Aorta (tissue), 5 donors: ENCODE results near the gene LCN2. TPM values are rescaled to one million over a fixed set of nuclear protein-coding genes. Genes with fewer than 3 reads are reported as not detected.
"Not testable (repeated sequence)": the region's sequence is repeated elsewhere in the genome, so short reads cannot be mapped to it uniquely, and the experiment has no call there.

Source experiments
- ATAC-seq: fragments of 200-7000 bp; cut with Tn5 transposase; one replicate; pipeline ENCODE4 v1.9.1; 2022; ENCODE audit warnings: moderate library complexity; ENCODE audit not compliant: low FRiP score
- DNase-seq, 2 donors: peaks; one replicate each; pipeline ENCODE4 v3.0.0-alpha.2; 2020
- H3K27ac ChIP-seq, 2 donors: one replicate each; pipeline ENCODE4 v1.5.1; 2013; ENCODE audit warnings: low read length in 2 of 2, mild to moderate bottlenecking in 2 of 2, moderate library complexity in 2 of 2, control low read depth in 1 of 2, inconsistent platforms in 1 of 2, low read depth in 1 of 2
- H3K27me3 ChIP-seq, 2 donors: one replicate each; pipeline ENCODE4 v1.6.1; 2013; ENCODE audit warnings: control low read depth in 1 of 2, low read length in 1 of 2, mild to moderate bottlenecking in 1 of 2, moderate library complexity in 1 of 2; ENCODE audit not compliant: insufficient read depth in 2 of 2, control insufficient read depth in 1 of 2
- H3K36me3 ChIP-seq, 2 donors: one replicate each; pipeline ENCODE4 v1.6.1; 2013; ENCODE audit warnings: control low read depth in 1 of 2, low read length in 1 of 2, mild to moderate bottlenecking in 1 of 2; ENCODE audit not compliant: insufficient read depth in 2 of 2, control insufficient read depth in 1 of 2
- H3K4me1 ChIP-seq, 2 donors: one replicate each; pipeline ENCODE4 v1.6.1; 2013; ENCODE audit warnings: low read length in 2 of 2, control low read depth in 1 of 2, mild to moderate bottlenecking in 1 of 2, moderate library complexity in 1 of 2; ENCODE audit not compliant: insufficient read depth in 2 of 2, control insufficient read depth in 1 of 2
- H3K4me3 ChIP-seq, 2 donors: one replicate each; pipeline ENCODE4 v1.5.1; 2013; ENCODE audit warnings: low read length in 2 of 2, control low read depth in 1 of 2, mild to moderate bottlenecking in 1 of 2
- H3K9me3 ChIP-seq: one replicate; pipeline ENCODE4 v1.6.1; 2013; ENCODE audit warnings: mild to moderate bottlenecking, low read length; ENCODE audit not compliant: control insufficient read depth
- WGBS, 2 donors: extraction: QIAGEN DNeasy Blood & Tissue Kit; methylation state at CpG; one replicate each; pipeline ENCODE4 v1.1.7; 2013; 5-methylcytosine and 5-hydroxymethylcytosine counted together
- intact Hi-C, 2 donors: fragments of 100-400 bp; cut with DNase I; formaldehyde crosslinking; loops; one replicate each; pipeline versions ENCODE4 v1.14.2 to v1.15.0; 2022
- polyA plus RNA-seq, 2 donors: library from polyadenylated mRNA; stranded (reverse); fragments of 200-250 nt; gene quantifications; one replicate each; pipeline ENCODE4 v1.2.3, GENCODE V29; 2013
- total RNA-seq, 2 donors: library from RNA; stranded (reverse); fragmentation: NEBNext Ultra II Directional; extraction: Animal tissue kit (Norgen Biotek cat#: 25700); gene quantifications; one replicate each; pipeline ENCODE4 v1.2.1, GENCODE V29; 2021
- donor health status: healthy with polysubstance abuse.
- donor health status: Bipolar disorder and iron deficiency.
- donor health status: DM: no; HTN: no; CAD: no.
- donor health status: DM: no; HTN: no; CAD: no.
- donor health status: DM: yes; HTN: yes; CAD: no.

LCN2 gene
- total and polyA plus RNA-seq, 4 donors = 0.84 to 5.6 (median 1.0) TPM

DNA sequence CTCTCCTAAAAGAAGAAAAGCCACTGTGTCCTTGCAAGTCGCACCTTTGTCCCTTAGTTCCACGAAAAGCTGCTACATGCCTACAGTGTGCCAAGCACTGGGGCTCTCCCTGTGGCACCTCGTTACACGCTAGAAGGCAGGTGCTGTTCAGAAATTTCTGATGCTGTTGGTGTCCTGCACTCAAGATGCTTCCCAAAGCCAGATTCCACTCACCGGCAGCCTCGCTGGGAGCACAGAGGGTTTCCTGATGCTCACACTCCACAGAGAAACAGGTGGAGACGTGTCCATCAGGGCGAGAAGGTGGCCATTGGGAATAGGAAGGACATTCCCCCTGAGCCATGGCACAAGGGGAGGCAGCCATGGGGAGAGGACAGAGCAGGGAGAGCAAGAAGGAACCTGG is 17.9 kb upstream of the LCN2 start:
- intact Hi-C loops, ATAC-seq, H3K4me3 ChIP-seq, H3K4me1 ChIP-seq, H3K27me3 ChIP-seq, H3K9me3 ChIP-seq, H3K27ac ChIP-seq, H3K36me3 ChIP-seq: not testable (repeated sequence)
- WGBS, 2 donors = 75 to 80% methylated on average over 8 of the region's 8 CpGs
- peak in 1 of 2 donors; percentile 51 for DNase-seq

DNA sequence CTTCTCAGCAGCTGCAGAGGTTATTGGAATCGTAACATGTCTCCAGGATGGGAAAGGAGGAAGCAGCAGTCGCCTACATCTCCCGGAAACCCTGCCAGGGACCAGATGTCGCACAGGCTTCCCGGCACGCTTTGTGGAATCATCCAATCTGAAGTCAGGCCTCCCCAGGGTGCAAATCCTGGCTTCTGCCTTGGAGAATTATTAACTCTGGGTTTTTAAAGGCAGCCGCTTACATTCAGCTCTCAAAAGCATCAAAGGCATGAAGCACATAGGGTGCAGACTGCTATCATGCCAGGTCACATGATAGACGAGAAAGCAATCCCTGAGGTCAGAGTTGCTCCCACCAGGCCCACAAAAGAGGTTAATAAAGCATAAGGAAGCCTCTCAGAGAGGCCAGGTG is 17.1 kb upstream of the LCN2 start:
- H3K4me1 ChIP-seq, H3K27ac ChIP-seq, H3K27me3 ChIP-seq, intact Hi-C loops, H3K4me3 ChIP-seq, H3K9me3 ChIP-seq, H3K36me3 ChIP-seq, ATAC-seq: not testable (repeated sequence)
- 23 to 27% methylated on average over 8 of the region's 8 CpGs for WGBS, 2 donors
- DNase-seq = peak in 1 of 2 donors; percentile 55

DNA sequence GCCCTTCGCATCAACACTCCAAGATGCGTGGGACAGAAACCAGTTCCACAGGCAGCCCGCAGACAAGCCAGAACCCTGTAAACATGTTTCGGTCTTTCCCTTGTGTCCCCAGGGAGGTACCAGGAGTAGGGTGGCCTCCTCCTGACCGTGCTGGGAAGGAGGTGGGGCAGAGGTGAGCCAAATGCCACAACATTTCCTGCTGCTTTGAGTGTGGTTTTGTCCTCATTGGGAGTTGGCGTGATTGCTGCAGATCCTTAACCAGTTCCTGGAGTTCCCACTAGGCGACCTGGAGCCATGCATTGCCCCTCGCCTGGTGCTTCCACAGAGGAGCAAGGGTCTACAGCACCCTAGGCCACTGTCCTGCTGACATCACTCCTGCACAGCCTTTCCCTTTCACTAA is 13.7 kb upstream of the LCN2 start:
- not testable (repeated sequence) for H3K4me1 ChIP-seq

DNA sequence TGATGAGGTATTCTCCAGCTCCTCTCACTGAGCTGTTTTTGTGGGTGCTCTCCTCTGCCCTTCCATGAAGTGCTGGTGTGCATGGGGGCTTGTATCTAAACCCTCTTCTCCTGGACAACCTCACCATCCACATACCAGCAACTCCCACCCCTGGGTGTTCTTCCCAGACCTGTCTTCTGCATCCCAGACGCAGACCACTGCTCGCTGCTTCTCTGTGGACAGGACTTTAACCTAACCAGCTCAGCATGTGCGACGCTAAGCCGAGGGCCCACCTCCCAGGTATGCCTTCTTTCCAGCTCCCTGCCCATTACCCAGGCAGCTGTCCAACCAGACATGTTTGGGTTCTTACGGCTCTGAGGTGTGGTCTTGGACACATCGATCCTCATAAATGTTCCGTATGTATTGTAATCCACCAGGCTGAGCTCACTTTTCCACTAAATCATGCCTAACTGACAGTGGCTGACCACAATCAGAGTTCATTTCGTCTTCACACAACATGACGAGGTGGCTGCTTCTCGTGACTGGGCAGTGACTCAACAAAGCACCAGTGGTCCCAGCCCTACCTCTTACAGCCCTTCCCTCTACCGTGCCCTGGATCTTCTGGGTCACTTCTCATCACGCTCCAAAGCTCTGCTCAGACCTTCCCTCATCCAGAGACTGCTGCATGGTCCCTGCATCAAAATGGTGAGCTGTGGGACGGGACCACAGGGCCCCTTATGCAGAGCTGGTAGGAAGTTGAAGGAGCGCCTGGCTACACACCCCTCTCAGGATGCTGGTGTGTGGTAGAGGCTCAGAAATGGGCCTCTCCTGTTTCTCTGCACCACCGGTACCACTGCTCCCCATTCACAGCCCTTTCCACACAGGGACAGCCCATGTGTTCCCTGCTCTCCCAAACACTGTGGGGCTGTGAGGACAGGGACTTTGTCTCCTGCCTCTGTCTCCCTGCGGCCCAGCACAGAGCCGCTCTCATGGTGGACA is 12.1 kb upstream of the LCN2 start:
- no peaks in the 10 kb centered on the region for H3K9me3 ChIP-seq
- no peaks in the 10 kb centered on the region for H3K27me3 ChIP-seq
- ATAC-seq (no peak), DNase-seq (peak in 1 of 2 donors; percentile 43)
- H3K4me3 ChIP-seq = no peak overlapping the region
- no peaks in the 10 kb centered on the region for H3K4me1 ChIP-seq
- WGBS, 2 donors = 89 to 90% methylated on average over 18 of the region's 18 CpGs
- no peak overlapping the region for H3K27ac ChIP-seq
- no peaks in the 10 kb centered on the region for H3K36me3 ChIP-seq
- intact Hi-C loops = no loop called here

More for the DNA sequence above, 13.7 kb upstream of the LCN2 start:
- H3K36me3 ChIP-seq, intact Hi-C loops, H3K4me3 ChIP-seq, H3K9me3 ChIP-seq, H3K27ac ChIP-seq, H3K27me3 ChIP-seq, ATAC-seq: not testable (repeated sequence)
- DNase-seq = peak in 1 of 2 donors; percentile 49
- 67 to 73% methylated on average over 8 of the region's 8 CpGs for WGBS, 2 donors

DNA sequence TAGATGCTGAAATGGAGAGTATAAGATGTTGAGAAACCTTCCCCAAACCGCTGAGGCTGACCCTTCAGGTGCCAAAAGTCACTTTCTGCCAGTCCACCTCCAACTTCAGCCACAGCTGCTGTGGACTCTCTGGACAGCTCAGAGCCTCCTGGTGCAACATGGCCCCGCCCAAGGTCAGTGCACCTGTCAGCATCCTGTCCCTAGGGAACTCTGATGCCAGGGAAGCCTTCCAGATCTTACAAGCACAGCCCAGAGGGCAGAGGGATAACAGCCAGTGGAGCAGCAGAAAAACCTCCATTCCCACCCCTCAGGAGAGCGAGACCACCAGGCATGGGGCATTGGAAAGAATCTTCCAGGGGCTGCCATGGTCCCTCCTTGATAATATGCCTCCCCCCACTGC is 11.3 kb upstream of the LCN2 start:
- Histone ChIP-seq H3K27me3 (no peaks in the 10 kb centered on the region), H3K27ac (no peak overlapping the region), H3K4me3 (no peak overlapping the region), H3K36me3 (no peaks in the 10 kb centered on the region), H3K4me1 (no peaks in the 10 kb centered on the region), H3K9me3 (no peaks in the 10 kb centered on the region)
- WGBS, 2 donors = 84 to 89% methylated on average over 3 of the region's 3 CpGs
- ATAC-seq (peak; percentile 22), DNase-seq (peak in 1 of 2 donors; percentile 35)
- intact Hi-C loops = no loop called here

DNA sequence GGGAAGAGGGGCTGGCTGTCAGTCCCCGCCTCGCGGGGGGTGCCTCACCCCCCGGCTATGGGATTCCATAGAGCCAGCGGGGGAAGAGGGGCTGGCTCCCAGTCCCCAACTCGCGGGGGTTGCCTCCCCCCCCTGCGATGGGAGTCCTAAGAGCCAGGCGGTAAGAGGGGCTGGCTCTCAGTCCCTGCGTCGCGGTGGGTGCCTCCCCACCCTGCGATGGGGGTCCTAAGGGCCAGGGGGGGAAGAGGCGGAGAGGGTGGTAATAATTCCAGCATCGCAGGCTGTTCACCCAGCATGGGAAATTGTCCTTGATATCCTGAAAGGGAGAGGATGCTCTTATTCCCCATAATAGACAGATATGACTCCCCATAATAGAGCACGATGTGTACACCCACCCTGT is 9.6 kb upstream of the LCN2 start:
- Histone ChIP-seq H3K27me3 (no peaks in the 10 kb centered on the region), H3K9me3 (no peaks in the 10 kb centered on the region), H3K36me3 (no peaks in the 10 kb centered on the region), H3K4me1 (no peaks in the 10 kb centered on the region), H3K27ac (no peak overlapping the region), H3K4me3 (no peak overlapping the region)
- intact Hi-C loops = no loop called here
- WGBS, 2 donors = 80 to 84% methylated on average over 8 to 9 of the region's 16 CpGs
- DNase-seq (no peak), ATAC-seq (no peak)

DNA sequence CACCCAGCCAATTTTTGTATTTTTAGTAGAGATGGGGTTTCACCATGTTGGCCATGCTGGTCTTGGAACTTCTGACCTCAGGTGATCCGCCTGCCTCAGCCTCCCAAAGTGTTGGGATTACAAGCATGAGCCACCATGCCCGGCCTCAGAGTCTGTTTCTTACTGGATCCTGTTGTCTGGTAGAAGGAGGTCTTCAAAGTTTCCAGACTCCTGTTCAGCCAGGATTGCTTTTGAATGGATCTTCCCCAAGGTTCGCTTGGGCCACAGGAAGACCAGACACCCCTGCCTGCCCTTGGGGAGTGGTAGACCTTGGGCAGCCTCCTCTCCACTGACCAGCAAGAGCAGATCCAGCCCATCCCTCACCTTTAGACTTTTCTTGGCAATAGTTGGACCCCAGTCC is 7.6 kb upstream of the LCN2 start:
- ATAC-seq (no peak), DNase-seq (peak in 1 of 2 donors; percentile 51)
- H3K27me3 ChIP-seq = no peaks in the 10 kb centered on the region
- no peaks in the 10 kb centered on the region for H3K4me1 ChIP-seq
- intact Hi-C loops = no loop called here
- WGBS, 2 donors = 94 to 96% methylated on average over 3 of the region's 3 CpGs
- H3K4me3 ChIP-seq = no peak overlapping the region
- H3K9me3 ChIP-seq = no peaks in the 10 kb centered on the region
- no peaks in the 10 kb centered on the region for H3K36me3 ChIP-seq
- H3K27ac ChIP-seq = no peak overlapping the region

DNA sequence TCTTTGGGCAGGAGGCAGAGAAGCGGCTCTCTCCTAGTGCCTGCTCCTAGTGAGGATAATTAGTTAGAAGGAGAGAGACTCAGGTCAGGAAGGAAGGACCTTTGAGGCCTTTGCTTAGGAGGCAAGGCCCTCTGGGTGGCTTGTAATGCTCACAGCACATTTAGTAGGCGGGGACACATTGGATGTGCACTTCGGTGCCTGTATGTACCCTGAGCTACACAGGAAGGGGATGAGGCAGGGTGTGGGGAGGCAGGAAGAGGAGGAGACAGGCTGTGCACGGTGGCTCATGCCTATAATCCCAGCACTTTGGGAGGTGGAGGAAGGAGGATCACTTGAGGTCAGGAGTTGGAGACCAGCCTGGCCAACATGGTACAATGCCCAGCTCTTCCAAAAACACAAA is 7.2 kb upstream of the LCN2 start:
- no peaks in the 10 kb centered on the region for H3K36me3 ChIP-seq
- H3K27me3 ChIP-seq = no peaks in the 10 kb centered on the region
- 68 to 73% methylated on average over 4 of the region's 4 CpGs for WGBS, 2 donors
- H3K9me3 ChIP-seq = no peaks in the 10 kb centered on the region
- H3K4me1 ChIP-seq = no peaks in the 10 kb centered on the region
- ATAC-seq (no peak), DNase-seq (no peak)
- H3K27ac ChIP-seq = no peak overlapping the region
- intact Hi-C loops = no loop called here
- no peak overlapping the region for H3K4me3 ChIP-seq

DNA sequence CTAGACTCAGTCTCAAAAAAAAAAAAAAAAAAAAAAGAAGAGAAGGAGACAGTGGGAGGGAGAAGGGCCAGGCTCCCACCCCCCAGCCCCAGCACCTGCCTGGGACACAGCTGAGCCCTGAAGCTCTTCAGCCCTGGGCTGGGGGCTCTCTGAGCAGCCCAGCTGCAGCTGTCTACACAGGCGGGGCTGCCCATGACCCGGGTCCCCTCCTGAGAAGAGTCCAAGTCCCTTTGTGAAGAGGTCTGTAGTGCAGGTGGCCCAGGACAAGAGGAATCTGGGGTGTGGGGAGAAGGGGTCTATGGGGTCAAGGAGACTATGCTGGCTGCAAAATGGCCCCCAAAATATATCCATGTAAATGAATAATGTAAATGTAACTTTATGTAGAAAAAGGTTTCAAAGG is 6.7 kb upstream of the LCN2 start:
- Histone ChIP-seq H3K27ac (no peak overlapping the region), H3K27me3 (no peaks in the 10 kb centered on the region), H3K4me1 (no peaks in the 10 kb centered on the region), H3K9me3 (no peaks in the 10 kb centered on the region), H3K4me3 (no peak overlapping the region), H3K36me3 (no peaks in the 10 kb centered on the region)
- DNase-seq = peak in 1 of 2 donors; percentile 5
- 92 to 94% methylated on average over 2 of the region's 2 CpGs for WGBS, 2 donors
- intact Hi-C loops = no loop called here
- no peak for ATAC-seq
